Measurements from ENCODE around the gene PALLD. TPM values are rescaled to one million over a fixed set of nuclear protein-coding genes. Genes with fewer than 3 reads are reported as not detected.

Gene PALLD
- total and polyA plus RNA-seq, 2 of the 13 experiments (the other 11 are each of a cell fraction or from before 2014, with no cell fraction given): 0.50 to 1.5 TPM

- no peaks in the 10 kb centered on the region for H3K79me2 ChIP-seq (ENCODE audit: insufficient read depth, low read length)
- intact Hi-C loops (cut with micrococcal nuclease; ENCODE audit: unreplicated experiment): no loop called here
- WGBS (ENCODE audit: low lambda C conversion rate): no CpG with 5 or more reads among the region's 1 CpG
- H3K27me3 ChIP-seq (ENCODE audit: control insufficient read depth in 1 of 2, insufficient read depth in 2 of 2, low read length in 2 of 2): 0 out of 5 replicates have a peak, but pooled peaks cover 0 to 4% of the 10 kb centered on the region in 2 experiments
- 0 out of 2 replicates have a peak, but pooled peaks cover 2% of the 10 kb centered on the region for H3K4me1 ChIP-seq (ENCODE audit: insufficient read depth, low read length)
- no TSS peak for BruUV-seq (replicated peaks)
- no peak overlapping the region for H3K4me3 ChIP-seq (replicated peaks in 1 of 3; ENCODE audit: insufficient read depth in 1 of 3, low read depth in 2 of 3, low read length in 3 of 3)
- CTCF ChIA-PET (ENCODE audit: low intra/inter-chr PET ratio, low total read pairs): no interaction called here
- no peak for DNase-seq (ENCODE audit: low spot score)
- H2AFZ ChIP-seq (ENCODE audit: low read length): no peak overlapping the region
- no peaks in the 10 kb centered on the region for H3K36me3 ChIP-seq (replicated peaks in 1 of 2; ENCODE audit: control insufficient read depth in 1 of 2, insufficient read depth in 2 of 2, low read length in 2 of 2)
- in situ Hi-C loops (cut with HindIII; ENCODE audit: extremely low pct_ligation_motif_present, low pct_unique_long_range_greater_than_20kb): no loop called here
- no peak for ATAC-seq
- POLR2A ChIA-PET: no interaction called here
- H4K20me1 ChIP-seq (ENCODE audit: insufficient read depth, low read length): no peaks in the 10 kb centered on the region
- TF ChIP-seq ZFP36L1 (CRISPR knock-in tag; IDR thresholded peaks at IDR 0.05) (no peak), ELF1 (CRISPR knock-in tag; IDR thresholded peaks at IDR 0.05) (no peak), HNF4A (CRISPR knock-in tag; IDR thresholded peaks at IDR 0.05) (no peak), FOXC1 (CRISPR knock-in tag; IDR thresholded peaks at IDR 0.05; ENCODE audit: borderline replicate concordance) (no peak), REST (IDR thresholded peaks at IDR 0.05; ENCODE audit: borderline replicate concordance in 1 of 2, low read depth in 1 of 2, low read length in 2 of 2) (no peak), ZZZ3 (CRISPR knock-in tag; IDR thresholded peaks at IDR 0.05; ENCODE audit: borderline replicate concordance) (no peak)
- H3K27ac ChIP-seq (ENCODE audit: extremely low read length, insufficient read depth, low read length): no peak overlapping the region
- no peak overlapping the region for H3K9ac ChIP-seq (ENCODE audit: insufficient read depth, low read depth, low read length)
- H3K9me3 ChIP-seq (ENCODE audit: low read length): no peaks in the 10 kb centered on the region
- H3K4me2 ChIP-seq (ENCODE audit: low read depth, low read length): no peak overlapping the region
- FAIRE-seq: no peak
Measured at GRCh38 chr4:168748807-168749206, 252.0 kb downstream of the PALLD start.
